Measurements from ENCODE around the gene MOSMO. TPM values are rescaled to one million over a fixed set of nuclear protein-coding genes. Genes with fewer than 3 reads are reported as not detected.

MOSMO gene
- total RNA-seq, 1 donor from 2014 or later: 13.0 TPM

DNA sequence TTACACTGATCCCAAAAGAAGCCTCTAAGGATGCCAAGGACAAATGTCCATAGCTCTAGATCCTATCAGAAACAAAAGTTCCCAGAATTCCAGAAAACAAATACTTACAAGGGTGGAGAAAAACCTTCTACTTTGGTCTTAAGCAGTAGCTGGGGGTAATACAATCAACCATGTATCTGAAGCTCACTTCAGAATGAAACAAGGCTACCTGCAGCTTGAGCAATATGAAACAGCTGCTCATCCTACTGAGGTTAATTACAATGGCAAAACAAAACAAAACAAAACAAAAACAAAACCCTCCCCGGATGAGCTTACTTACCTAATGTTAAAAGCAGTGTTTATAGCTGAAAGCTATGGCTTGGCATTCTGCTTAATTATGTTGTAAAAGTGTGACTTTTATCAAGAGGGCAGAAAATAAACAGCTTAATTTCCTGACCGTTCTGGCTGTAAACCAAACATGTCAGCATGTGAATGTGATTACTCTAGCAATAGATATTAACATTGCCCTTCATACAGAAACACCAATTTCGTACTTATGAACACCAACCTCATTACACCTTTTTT, 17.4 kb upstream of the MOSMO start:
- no peaks in the 10 kb centered on the region for H3K4me1 Mint-ChIP-seq (ENCODE audit: low read depth, unreplicated experiment)
- DNase-seq: no peak
- no peak overlapping the region for H3K27ac Mint-ChIP-seq (ENCODE audit: unreplicated experiment)
- TF ChIP-seq, protein P1, sequence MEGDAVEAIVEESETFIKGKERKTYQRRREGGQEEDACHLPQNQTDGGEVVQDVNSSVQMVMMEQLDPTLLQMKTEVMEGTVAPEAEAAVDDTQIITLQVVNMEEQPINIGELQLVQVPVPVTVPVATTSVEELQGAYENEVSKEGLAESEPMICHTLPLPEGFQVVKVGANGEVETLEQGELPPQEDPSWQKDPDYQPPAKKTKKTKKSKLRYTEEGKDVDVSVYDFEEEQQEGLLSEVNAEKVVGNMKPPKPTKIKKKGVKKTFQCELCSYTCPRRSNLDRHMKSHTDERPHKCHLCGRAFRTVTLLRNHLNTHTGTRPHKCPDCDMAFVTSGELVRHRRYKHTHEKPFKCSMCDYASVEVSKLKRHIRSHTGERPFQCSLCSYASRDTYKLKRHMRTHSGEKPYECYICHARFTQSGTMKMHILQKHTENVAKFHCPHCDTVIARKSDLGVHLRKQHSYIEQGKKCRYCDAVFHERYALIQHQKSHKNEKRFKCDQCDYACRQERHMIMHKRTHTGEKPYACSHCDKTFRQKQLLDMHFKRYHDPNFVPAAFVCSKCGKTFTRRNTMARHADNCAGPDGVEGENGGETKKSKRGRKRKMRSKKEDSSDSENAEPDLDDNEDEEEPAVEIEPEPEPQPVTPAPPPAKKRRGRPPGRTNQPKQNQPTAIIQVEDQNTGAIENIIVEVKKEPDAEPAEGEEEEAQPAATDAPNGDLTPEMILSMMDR (IDR thresholded peaks at IDR 0.05; ENCODE audit: partially characterized antibody, unreplicated experiment): no peak
- no peaks in the 10 kb centered on the region for H3K36me3 Mint-ChIP-seq (ENCODE audit: unreplicated experiment)
- H3K9me3 Mint-ChIP-seq (ENCODE audit: unreplicated experiment): no peaks in the 10 kb centered on the region
- H3K4me3 Mint-ChIP-seq (ENCODE audit: unreplicated experiment): no peak overlapping the region
- H3K27me3 Mint-ChIP-seq (ENCODE audit: unreplicated experiment): peaks cover 4% of the 10 kb centered on the region

DNA sequence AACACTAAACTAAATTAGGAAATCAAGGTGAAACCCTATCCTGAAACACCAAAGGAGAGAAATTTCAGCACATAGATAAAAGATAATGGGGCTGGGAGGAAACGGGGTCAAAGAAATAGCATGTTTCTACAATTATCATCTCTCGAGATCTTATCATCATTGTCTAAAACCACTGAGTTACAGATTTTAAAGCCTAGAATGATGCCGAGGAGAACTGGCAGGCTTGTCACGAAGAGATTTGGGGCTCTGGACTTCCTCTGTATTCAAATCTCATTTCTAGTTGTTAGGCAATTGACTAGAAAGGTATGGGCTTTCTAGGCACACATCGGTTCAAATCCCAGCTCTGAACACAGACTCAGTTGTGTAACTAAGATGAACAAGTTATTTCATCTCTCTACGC, 16.3 kb upstream of the MOSMO start:
- H3K4me3 Mint-ChIP-seq (ENCODE audit: unreplicated experiment): no peak overlapping the region
- no peak for DNase-seq
- H3K36me3 Mint-ChIP-seq (ENCODE audit: unreplicated experiment): no peaks in the 10 kb centered on the region
- peaks cover 4% of the 10 kb centered on the region for H3K27me3 Mint-ChIP-seq (ENCODE audit: unreplicated experiment)
- no peak overlapping the region for H3K27ac Mint-ChIP-seq (ENCODE audit: unreplicated experiment)
- no peaks in the 10 kb centered on the region for H3K9me3 Mint-ChIP-seq (ENCODE audit: unreplicated experiment)
- no peaks in the 10 kb centered on the region for H3K4me1 Mint-ChIP-seq (ENCODE audit: low read depth, unreplicated experiment)
- TF ChIP-seq, protein P1 (IDR thresholded peaks at IDR 0.05; ENCODE audit: partially characterized antibody, unreplicated experiment): no peak

DNA sequence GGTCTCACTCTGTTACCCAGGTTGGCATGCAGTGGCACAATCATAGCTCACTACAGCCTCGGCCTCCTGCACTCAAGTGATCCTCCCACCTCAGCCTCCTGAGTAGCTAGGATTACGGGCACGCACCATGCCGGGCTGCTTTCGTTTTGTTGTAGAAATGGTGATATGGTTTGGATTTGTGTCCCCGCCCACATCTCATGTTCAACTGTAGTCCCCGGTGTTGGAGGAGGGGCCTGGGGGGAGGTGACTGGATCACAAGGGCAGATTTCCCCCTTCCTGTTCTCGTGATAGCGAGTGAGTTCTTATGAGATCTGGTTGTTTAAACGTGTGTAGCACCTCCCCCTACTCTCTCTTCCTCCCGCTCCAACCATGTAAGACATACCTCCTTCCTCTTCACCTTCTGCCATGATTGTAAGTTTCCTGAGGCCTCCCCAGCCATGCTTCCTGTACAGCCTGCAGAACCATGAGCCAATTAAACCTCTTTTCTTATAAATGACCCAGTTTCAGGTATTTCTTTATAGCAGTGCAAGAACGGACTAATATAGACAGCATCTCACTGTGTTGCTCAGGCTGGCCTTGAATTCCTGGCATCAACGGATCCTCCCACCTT, 12.9 kb upstream of the MOSMO start:
- H3K4me1 Mint-ChIP-seq (ENCODE audit: low read depth, unreplicated experiment): no peaks in the 10 kb centered on the region
- DNase-seq: no peak
- no peaks in the 10 kb centered on the region for H3K9me3 Mint-ChIP-seq (ENCODE audit: unreplicated experiment)
- H3K27ac Mint-ChIP-seq (ENCODE audit: unreplicated experiment): no peak overlapping the region
- H3K27me3 Mint-ChIP-seq (ENCODE audit: unreplicated experiment): no peaks in the 10 kb centered on the region
- no peaks in the 10 kb centered on the region for H3K36me3 Mint-ChIP-seq (ENCODE audit: unreplicated experiment)
- TF ChIP-seq, protein P1 (IDR thresholded peaks at IDR 0.05; ENCODE audit: partially characterized antibody, unreplicated experiment): no peak
- no peak overlapping the region for H3K4me3 Mint-ChIP-seq (ENCODE audit: unreplicated experiment)

DNA sequence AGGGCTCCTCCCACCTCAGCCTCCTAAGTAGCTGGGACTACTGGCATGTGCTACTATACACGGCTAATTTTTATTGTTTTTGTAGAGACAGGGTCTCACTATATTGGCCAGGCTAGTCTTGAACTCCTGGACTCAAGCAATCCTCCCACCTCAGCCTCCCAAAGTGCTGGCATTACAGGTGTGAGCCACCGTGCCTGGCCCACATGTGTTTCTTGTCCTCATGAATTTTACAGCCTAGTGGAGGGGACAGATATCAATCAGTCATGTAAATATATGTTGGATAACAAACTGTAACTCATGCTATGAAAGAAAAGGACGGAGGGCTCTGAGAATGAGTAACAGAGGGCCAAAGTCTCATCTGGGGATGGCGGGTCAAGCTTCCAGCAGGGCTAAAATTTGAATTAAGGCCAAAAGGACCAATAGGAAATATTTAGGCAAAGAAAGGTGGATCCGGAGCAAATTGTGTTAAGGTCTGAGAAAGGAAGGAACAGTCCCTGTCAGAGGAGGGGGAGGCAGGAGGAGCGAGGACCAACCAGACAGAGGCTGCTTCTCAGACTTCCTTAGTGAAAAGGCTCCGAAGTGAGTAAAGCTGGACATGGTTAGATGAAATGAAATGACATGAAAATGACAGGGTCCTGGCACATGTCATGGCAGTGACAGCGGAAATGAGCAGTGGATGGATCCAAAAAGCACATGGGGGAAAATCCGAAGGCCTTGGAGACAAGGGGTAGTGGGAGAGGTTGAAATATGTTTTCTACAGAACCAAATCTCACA, 10.8 kb upstream of the MOSMO start:
- H3K27me3 Mint-ChIP-seq (ENCODE audit: unreplicated experiment): peaks cover 2% of the 10 kb centered on the region
- H3K36me3 Mint-ChIP-seq (ENCODE audit: unreplicated experiment): no peaks in the 10 kb centered on the region
- no peak overlapping the region for H3K4me3 Mint-ChIP-seq (ENCODE audit: unreplicated experiment)
- H3K27ac Mint-ChIP-seq (ENCODE audit: unreplicated experiment): no peak overlapping the region
- peaks cover 2% of the 10 kb centered on the region for H3K9me3 Mint-ChIP-seq (ENCODE audit: unreplicated experiment)
- DNase-seq: no peak
- TF ChIP-seq, protein P1 (IDR thresholded peaks at IDR 0.05; ENCODE audit: partially characterized antibody, unreplicated experiment): no peak
- H3K4me1 Mint-ChIP-seq (ENCODE audit: low read depth, unreplicated experiment): peaks cover 3% of the 10 kb centered on the region

All from glutamatergic neuron (in vitro differentiated cells).